GM21529 (cell line): Measurements from ENCODE around the gene CHMP6.

Experiments used
- ATAC-seq: cut with Tn5 transposase; IDR thresholded peaks from one replicate; pipeline ENCODE4 v1.9.1; 2021; ENCODE audit not compliant: unreplicated experiment

The CHMP6 gene

GRCh38 chr17:81040791-81041337, 49.2 kb downstream of the CHMP6 start:
- ATAC-seq, result no peak

GRCh38 chr17:81042606-81043005, 51.0 kb downstream of the CHMP6 start:
- no peak for ATAC-seq

- no peak for ATAC-seq
These were observed 51.7 kb downstream of the CHMP6 start for GRCh38 chr17:81043319-81043724.

- ATAC-seq, result no peak
These were observed 52.2 kb downstream of the CHMP6 start for GRCh38 chr17:81043725-81044427.

GRCh38 chr17:81044428-81044763, 52.8 kb downstream of the CHMP6 start:
- ATAC-seq, result no peak

DNA sequence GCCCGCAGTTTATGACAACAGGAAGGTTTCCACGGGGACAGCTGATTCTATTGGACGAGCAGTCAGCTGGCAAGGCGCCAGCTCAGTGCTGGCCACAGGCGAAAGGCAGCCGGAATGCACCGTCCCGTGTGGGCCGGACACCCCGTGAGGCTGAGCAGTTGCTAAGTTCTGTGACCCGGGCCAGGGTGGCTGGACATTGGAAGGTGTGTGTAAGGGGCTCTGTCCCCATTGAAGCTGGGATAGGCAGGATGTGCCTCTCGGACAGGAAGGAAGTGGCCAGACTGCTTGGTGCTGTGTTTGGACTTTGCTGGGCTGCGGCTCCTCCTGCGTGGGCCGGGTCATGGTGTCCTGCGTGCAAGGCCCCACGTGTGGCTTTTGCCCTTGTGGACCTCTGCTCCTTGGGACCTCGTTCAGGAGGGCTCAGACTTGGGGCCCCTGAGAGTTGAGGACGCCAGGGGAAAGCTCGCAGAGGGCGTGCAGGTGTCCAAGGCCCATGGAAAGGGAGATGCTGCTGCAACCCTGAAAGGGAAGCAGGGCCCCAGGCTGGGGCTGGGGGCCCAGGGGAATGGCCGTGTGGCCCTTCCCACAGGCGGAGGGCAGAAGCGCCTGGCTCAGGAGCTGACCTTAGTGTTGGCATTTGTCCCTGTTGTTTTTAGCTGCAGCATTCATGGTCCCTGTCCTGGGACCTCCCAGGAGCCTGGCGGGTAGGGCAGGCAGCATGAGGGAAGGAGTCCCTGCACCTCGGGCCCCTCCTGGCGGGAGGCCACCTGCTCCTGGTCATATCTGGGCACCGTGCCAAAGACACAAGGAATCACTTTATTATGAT, 53.3 kb downstream of the CHMP6 start:
- no peak for ATAC-seq

DNA sequence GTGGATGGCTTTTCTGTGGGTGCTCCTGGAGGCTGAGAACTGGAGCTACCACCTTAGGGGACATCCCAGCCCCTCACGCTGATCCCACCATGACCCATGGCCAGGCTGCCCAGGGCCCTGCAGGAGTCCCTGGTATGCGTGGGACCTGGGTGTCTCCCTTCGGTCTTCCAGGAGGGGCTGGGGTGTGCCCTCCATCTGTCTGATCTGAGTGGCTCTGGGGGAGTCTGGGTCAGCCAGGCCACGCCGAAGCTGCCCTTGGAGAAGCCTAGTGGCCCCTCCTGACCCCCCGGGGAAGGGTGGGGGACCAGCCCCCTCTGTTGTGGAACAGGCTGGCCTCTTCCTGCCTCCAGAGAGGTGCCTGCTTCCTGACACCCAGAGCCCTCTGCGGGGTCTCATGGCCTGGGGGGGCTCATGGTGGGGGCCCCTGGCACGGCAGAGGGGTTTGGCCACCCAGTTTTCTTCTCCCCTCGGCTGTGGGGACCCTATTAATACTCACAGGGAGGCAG, 54.0 kb downstream of the CHMP6 start:
- ATAC-seq, result no peak

DNA sequence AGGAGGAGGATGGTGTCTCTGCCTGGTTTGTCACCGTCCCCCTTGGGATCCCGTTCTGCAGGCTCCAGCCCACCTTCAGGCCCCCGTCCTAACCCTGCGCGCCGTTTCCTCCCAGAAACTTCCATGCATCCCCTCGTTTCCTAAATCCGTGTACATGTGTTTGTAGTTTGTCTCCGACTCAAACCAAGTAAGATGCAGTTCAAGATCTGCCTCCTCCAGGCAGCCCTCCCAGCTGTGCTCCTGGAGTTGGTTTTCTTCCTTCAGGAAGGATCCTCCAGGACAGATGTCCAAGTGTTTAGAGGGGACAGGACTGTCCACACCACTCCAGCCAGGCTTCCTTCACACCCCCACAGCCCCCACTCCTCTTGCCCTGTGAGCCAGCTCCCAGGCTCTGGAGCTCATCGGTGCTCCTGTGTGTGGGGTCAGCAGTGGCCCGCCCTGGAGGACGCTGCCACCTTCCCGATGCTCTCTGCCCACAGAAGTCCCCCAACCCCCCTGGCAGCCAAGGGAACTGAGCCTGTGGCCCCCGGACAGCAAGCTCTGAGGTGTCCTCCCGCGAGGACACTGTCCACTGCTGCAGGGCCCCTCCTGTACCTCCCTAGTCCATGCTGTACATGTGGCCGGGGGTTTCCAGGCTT, 54.6 kb downstream of the CHMP6 start:
- no peak for ATAC-seq

GRCh38 chr17:81046770-81047359, 55.2 kb downstream of the CHMP6 start:
- no peak for ATAC-seq

DNA sequence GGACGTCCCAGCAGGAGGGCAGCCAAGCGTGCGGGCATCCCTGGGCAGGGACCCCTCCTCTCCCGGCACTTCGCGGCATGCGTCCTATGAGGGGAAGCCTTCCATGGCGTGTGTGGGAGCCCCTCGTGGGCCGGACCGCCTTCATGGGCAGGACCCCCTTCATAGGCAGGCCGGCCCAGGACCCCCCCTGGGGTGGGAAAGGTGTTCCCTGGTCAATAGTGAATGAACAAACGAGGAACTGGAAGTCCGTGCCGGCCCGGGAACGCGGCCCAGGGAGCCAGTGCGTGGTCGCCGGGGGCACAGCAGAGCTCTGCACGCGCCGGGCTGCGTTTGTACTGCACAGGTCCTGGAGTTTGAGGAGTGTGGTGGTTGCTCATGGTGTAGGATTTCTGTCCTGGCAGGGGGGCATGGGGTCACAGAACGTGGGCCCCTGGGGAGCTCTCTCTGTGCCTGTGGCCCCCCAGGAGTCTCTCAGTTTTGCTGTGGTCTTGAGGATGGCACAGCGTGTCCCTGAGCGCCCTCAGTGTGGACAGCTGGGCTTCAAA, 57.3 kb downstream of the CHMP6 start:
- ATAC-seq, result no peak

DNA sequence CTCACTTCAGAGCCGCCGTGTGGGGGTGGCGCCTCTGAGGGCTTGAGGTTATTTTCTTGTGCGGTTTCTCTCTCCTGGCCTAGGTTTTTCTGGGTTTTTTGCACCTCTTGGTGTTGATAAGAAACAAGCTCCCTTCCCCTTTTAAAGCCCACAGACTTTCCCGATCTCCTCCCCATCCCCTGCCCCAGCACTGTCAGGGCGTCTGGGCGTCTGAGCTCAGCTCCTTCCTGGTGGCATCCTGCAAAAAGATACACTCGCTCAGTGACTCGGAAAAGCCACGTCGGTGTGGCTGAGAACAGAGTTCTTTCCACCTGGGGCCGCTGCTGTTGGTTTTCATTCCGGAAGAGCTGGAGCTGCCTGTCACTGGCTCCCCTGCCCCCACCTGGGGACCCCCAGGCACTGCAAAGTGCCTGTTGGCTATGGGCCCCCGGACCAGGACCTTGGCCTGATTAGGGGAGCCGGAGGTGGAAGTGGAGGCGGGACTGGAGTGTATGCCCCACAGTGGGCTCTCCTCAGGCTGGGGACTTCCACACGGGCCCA, 57.8 kb downstream of the CHMP6 start:
- ATAC-seq, result no peak
